BJ (cell line): Measurements from ENCODE around the gene RNF166. TPM values are rescaled to one million over a fixed set of nuclear protein-coding genes. Genes with fewer than 3 reads are reported as not detected.

Experiments used
- CTCF ChIA-PET: fragments of 350-600 bp; formaldehyde crosslinking; extraction: SDS; loops from one replicate; lab custom pipeline; 2021; ENCODE audit warnings: antibody characterized with exemption, inconsistent platforms; lab: Yijun Ruan, JAX
- POLR2A ChIA-PET: fragments of 300-600 bp; sonication (Branson Sonifier 250); formaldehyde crosslinking; extraction: SDS; loops from one replicate; lab custom pipeline; 2021; ENCODE audit warnings: antibody characterized with exemption; lab: Charles Lee
- DNase-seq: peaks from one replicate; pipeline ENCODE4 v3.0.0-alpha.2; 2011; ENCODE audit warnings: low read depth
- H3K27me3 ChIP-seq: 2 replicates; pipeline ENCODE4 v1.6.0; 2011; ENCODE audit warnings: low read length; ENCODE audit not compliant: control insufficient read depth, insufficient read depth
- H3K36me3 ChIP-seq: 2 replicates; pipeline ENCODE4 v1.5.1; 2011; ENCODE audit warnings: low read length; ENCODE audit not compliant: control insufficient read depth, insufficient read depth
- H3K4me3 ChIP-seq: 2 replicates; pipeline ENCODE4 v1.5.1; 2011; ENCODE audit warnings: low read depth, mild to moderate bottlenecking, control low read depth, low read length
- polyA plus RNA-seq: library from polyadenylated mRNA; depleted of rRNA; stranded (reverse); fragments of >200 nt; gene quantifications from 2 replicates; pipeline ENCODE4 v1.2.3, GENCODE V29; 2011
- TF ChIP-seq, protein P1 (sequence below): IDR thresholded peaks from 2 replicates; pipeline ENCODE4 v1.5.1; 2011; ENCODE audit warnings: low read depth, mild to moderate bottlenecking, control low read depth, inconsistent platforms, low read length, moderate library complexity; ENCODE audit not compliant: insufficient read depth

Gene RNF166
- polyA plus RNA-seq, 1 experiment, result 11.9 TPM

DNA sequence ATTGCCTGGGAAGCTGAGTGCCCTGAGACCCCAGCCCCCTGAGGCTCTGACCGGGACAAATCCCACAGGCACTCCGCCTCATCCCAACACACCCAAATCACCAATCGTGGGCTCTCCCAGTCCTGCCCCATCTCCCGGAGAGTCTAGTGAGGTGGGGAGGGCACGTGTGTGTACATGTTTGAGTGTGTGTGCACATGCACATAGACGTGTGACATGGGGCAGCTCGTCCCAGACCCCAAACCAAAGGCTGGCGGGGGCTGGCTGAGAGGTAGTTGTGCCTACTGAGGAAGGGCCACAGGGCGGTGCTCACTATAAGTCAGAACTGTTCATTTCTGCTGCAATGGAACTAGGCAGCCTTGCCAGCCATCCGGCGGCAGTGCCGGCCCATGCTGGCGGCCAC is 28.5 kb downstream of the RNF166 start:
- ChIA-PET CTCF (interaction anchor here (1.5 kb wide), 1 partner anchor 10 kb away, joined by 3 read pairs; no protein-coding TSS in a partner anchor), POLR2A (no interaction called here)
- Histone ChIP-seq H3K27me3 (0 out of 2 replicates have a peak, but pooled peaks cover 2% of the 10 kb centered on the region), H3K36me3 (peaks cover 3% of the 10 kb centered on the region; the same call in 1 of the 2 replicates), H3K4me3 (no peak overlapping the region)
- DNase-seq, result no peak
- TF ChIP-seq, protein P1, sequence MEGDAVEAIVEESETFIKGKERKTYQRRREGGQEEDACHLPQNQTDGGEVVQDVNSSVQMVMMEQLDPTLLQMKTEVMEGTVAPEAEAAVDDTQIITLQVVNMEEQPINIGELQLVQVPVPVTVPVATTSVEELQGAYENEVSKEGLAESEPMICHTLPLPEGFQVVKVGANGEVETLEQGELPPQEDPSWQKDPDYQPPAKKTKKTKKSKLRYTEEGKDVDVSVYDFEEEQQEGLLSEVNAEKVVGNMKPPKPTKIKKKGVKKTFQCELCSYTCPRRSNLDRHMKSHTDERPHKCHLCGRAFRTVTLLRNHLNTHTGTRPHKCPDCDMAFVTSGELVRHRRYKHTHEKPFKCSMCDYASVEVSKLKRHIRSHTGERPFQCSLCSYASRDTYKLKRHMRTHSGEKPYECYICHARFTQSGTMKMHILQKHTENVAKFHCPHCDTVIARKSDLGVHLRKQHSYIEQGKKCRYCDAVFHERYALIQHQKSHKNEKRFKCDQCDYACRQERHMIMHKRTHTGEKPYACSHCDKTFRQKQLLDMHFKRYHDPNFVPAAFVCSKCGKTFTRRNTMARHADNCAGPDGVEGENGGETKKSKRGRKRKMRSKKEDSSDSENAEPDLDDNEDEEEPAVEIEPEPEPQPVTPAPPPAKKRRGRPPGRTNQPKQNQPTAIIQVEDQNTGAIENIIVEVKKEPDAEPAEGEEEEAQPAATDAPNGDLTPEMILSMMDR, result no peak

- H3K4me3 ChIP-seq, result no peak overlapping the region
- DNase-seq, result no peak
- TF ChIP-seq, protein P1, result no peak
- POLR2A ChIA-PET, result no interaction called here
- CTCF ChIA-PET, result no interaction called here
- peaks cover 3% of the 10 kb centered on the region; the same call in 1 of the 2 replicates for H3K36me3 ChIP-seq
- 0 out of 2 replicates have a peak, but pooled peaks cover 2% of the 10 kb centered on the region for H3K27me3 ChIP-seq
Observed at GRCh38 chr16:88676502-88677242, 29.5 kb downstream of the RNF166 start.

DNA sequence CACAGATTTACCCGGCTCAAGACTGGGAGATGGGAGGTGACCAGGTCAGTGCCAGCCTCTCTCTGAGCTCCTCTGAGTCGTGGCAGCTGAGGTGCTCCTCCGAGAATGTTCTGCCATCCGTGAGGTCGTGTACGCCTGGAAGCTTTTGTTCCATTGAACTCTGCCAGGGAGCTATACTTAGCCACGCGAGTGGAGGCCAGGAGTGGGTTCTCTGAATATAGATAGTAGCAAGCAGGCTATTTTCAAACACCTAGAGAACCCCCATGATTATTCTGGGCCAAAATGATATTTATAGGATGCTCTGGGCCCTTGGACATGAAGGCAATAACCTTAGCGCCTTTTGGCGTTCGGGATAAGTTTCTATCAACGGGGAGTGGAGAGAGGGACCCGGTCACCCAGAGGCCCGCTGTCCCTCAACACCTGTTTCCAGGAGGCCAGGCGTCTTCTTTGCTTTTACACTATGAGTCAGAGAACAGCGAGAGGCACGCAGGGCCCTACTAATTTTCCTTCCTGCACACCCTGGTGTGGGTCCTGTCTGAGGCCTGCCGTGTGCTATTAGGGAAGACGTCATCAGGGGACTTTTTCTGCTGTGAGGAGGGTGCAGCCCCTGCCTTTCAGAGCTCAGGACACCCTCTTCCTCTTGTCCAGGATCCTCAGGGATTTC is 32.4 kb downstream of the RNF166 start:
- 0 out of 2 replicates have a peak, but pooled peaks cover 2% of the 10 kb centered on the region for H3K27me3 ChIP-seq
- ChIA-PET POLR2A (no interaction called here), CTCF (interaction anchor here (0.6 kb wide), 1 partner anchor 291 kb away, joined by 3 read pairs; the partner anchor contains the start of gene ZNF469)
- DNase-seq, result no peak
- TF ChIP-seq, protein P1, result no peak
- H3K4me3 ChIP-seq, result no peak overlapping the region
- peaks cover 3% of the 10 kb centered on the region; the same call in 1 of the 2 replicates for H3K36me3 ChIP-seq

DNA sequence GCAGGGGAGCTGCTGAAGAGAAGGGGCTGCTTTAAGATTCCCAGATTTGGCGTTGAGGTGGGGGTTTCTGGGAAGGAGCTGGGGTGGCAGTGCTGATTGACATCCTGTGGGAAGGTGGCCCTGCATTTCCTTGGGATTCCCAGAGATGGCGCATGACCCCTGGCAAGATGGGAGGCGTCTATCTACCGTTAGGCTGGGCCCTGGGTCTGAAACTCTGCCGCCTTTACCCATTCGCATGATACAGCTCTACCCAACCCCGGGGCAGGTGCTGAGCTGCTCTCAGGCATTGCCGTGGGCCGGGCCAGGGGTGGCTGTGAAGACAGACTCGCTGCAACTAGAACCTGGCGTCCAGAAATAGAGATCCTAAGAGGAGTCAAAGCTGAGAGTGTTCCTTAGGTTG is 33.4 kb downstream of the RNF166 start:
- ChIA-PET POLR2A (no interaction called here), CTCF (interaction anchor here (1.9 kb wide), 1 partner anchor 13 kb away, joined by 10 read pairs; no protein-coding TSS in a partner anchor)
- Histone ChIP-seq H3K4me3 (no peak overlapping the region), H3K36me3 (peaks cover 3% of the 10 kb centered on the region; the same call in 1 of the 2 replicates), H3K27me3 (no peaks in the 10 kb centered on the region)
- no peak for DNase-seq
- TF ChIP-seq, protein P1, result peak; percentile 19; the same call in 1 of the 2 replicates

- DNase-seq, result no peak
- TF ChIP-seq, protein P1, result no peak
- ChIA-PET CTCF (interaction anchor here (0.7 to 1.9 kb wide), 2 partner anchors 11 to 14 kb away, joined by 6 to 10 read pairs; no protein-coding TSS in a partner anchor), POLR2A (no interaction called here)
- Histone ChIP-seq H3K36me3 (peaks cover 3% of the 10 kb centered on the region; the same call in 1 of the 2 replicates), H3K27me3 (no peaks in the 10 kb centered on the region), H3K4me3 (no peak overlapping the region)
Observed at GRCh38 chr16:88671806-88672205, 34.4 kb downstream of the RNF166 start.
